ENCODE measurements around the gene RSF1. TPM values are rescaled to one million over a fixed set of nuclear protein-coding genes. Genes with fewer than 3 reads are reported as not detected.
"Not testable (repeated sequence)": the region's sequence is repeated elsewhere in the genome, so short reads cannot be mapped to it uniquely, and the experiment has no call there.

RSF1 gene, protein sequence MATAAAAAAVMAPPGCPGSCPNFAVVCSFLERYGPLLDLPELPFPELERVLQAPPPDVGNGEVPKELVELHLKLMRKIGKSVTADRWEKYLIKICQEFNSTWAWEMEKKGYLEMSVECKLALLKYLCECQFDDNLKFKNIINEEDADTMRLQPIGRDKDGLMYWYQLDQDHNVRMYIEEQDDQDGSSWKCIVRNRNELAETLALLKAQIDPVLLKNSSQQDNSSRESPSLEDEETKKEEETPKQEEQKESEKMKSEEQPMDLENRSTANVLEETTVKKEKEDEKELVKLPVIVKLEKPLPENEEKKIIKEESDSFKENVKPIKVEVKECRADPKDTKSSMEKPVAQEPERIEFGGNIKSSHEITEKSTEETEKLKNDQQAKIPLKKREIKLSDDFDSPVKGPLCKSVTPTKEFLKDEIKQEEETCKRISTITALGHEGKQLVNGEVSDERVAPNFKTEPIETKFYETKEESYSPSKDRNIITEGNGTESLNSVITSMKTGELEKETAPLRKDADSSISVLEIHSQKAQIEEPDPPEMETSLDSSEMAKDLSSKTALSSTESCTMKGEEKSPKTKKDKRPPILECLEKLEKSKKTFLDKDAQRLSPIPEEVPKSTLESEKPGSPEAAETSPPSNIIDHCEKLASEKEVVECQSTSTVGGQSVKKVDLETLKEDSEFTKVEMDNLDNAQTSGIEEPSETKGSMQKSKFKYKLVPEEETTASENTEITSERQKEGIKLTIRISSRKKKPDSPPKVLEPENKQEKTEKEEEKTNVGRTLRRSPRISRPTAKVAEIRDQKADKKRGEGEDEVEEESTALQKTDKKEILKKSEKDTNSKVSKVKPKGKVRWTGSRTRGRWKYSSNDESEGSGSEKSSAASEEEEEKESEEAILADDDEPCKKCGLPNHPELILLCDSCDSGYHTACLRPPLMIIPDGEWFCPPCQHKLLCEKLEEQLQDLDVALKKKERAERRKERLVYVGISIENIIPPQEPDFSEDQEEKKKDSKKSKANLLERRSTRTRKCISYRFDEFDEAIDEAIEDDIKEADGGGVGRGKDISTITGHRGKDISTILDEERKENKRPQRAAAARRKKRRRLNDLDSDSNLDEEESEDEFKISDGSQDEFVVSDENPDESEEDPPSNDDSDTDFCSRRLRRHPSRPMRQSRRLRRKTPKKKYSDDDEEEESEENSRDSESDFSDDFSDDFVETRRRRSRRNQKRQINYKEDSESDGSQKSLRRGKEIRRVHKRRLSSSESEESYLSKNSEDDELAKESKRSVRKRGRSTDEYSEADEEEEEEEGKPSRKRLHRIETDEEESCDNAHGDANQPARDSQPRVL (N-terminal part only)
- 64.4 TPM for total RNA-seq

GRCh38 chr11:77820565-77821348 lies at the start of gene RSF1, which contains the start of gene AAMDC:
Gene RSF1 (minus strand): TSS chr11:77820722. CDS start chr11:77820714, 8 bp downstream.
Gene AAMDC (plus strand): TSS chr11:77821144. CDS start chr11:77842497, 21,353 bp downstream.
- DNase-seq: peak; percentile 99

GRCh38 chr11:77868744-77869143 lies 48.2 kb upstream of the RSF1 start:
- no peak for DNase-seq

- DNase-seq: no peak
Measured at GRCh38 chr11:77866336-77866735, 45.8 kb upstream of the RSF1 start.

- DNase-seq: no peak
Measured at GRCh38 chr11:77865805-77866204, 45.3 kb upstream of the RSF1 start.

GRCh38 chr11:77861444-77861843 lies 40.9 kb upstream of the RSF1 start:
- not testable (repeated sequence) for DNase-seq

DNA sequence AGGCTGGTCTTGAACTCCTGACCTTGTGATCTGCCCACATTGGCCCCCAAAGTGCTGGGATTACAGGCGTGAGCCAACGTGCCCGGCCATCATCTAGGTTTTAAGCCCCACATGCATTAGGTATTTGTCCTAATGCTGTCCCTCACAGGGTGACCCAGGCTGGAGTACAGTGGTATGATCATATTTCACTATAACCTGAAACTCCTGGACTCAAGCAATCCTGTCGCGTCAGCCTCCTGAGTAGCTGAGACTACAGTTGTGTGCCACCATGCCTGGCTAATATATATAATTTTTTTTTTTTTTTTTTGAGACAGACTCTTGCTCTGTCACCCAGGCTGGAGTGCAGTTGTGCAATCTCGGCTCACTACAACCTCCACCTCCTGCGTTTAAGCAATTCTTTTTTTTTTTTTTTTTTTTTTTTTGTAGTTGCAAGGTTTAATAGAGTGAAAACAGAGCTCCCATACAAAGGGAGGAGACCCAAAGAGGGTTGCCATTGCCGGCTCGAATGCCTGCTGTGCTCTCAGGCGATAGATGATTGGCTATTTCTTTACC lies 37.5 kb upstream of the RSF1 start:
- DNase-seq: not testable (repeated sequence)

DNA sequence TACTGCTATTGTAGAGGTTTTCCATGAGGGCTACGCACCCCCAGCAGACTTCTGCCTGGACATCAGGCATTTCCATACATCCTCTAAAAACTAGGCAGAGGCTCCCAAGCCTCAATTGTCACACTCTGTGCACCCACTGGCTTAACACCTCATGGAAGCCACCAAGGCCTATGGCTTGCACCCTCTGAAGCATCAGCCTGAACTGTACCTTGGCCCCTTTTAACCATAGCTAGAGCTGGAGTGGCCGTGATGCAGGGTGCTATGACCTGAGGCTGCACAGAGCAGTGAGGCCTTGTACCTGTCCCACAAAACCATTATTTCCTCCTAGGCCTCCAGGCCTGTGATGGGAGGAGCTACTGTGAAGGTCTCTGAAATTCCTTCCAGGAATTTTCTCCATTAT lies 34.3 kb upstream of the RSF1 start:
- DNase-seq: no peak

DNA sequence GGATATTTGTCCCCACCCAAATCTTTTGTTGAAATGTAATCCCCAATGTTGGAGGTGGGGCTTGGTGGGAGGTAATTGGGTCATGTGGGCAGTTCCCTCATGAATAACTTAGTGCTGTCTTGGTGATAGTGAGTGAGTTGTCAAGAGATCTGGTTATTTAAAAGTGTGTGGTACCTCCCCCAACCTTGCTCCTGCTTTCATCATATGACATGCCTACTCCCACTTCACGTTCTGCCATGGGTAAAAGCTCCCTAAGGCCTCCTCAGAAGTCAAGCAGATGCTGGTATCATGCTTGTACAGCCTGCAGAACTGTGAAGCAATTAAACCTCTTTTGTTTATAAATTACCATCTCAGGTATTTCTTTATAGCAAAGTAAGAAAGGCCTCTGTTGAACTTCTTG lies 31.0 kb upstream of the RSF1 start:
- DNase-seq: no peak

DNA sequence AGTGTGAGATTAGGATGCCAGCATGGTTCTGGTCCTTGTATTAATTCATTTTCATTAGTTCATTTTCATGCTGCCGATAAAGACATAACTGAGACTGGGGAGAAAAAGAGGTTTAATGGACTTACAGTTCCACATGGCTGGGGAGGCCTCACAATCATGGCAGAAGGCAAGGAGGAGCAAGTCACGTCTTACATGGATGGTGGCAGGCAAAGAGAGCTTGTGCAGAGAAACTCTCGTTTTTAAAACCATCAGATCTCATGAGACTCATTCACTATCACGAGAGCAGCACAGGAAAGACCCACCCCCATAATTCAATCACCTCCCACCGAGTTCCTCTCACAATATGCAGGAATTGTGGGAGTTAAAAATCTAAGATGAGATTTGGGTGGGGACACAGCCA lies 23.2 kb upstream of the RSF1 start:
- DNase-seq: not testable (repeated sequence)

DNA sequence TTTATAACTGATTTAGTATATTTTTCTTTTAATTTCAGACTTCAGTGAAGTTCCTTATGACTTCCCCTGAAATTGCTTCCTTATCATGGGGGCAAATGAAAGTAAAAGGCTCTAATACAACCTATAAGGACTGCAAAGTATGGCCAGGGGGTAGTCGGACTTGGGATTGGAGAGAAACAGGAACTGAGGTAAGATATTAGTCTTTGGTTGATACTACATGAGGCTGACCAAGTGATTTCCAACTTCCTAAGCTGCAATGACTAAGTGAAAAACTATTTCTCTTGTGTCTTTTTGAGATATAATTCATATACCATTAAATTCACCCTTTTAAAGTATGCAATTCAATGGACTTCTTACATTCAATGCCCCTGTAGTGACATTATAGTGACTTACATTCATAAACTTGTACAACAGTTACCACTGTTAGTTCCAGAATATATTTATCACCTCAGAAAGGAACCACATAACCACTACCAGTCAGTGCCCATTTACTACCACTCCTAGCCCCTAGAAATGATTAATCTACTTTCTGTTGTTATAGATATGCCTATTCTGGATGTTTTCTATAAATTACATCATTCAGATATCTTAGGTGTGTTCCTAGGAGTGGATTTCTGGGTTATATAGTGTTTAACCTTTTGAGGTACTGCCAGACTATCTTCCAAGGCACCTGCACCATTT lies 22.1 kb upstream of the RSF1 start:
- DNase-seq: no peak

DNA sequence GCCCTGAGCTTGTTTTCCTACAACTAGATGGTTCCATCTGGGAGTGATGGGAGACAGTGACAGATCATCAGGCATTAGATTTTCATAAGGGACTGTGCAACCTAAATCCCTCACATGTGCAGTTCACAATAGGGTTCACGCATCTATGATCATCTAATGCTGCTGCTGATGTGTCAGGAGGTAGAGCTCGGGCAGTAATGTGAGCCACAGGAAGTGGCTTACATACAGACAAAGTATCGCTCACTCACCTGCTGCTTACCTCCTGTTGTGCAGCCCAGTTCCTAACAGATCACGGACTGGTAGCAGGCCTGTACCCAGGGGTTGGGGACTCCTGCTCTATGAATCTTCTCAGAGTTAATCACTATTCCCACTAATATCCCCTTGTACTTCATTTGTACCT lies 12.8 kb upstream of the RSF1 start:
- DNase-seq: no peak

GRCh38 chr11:77828926-77829325 lies 8.4 kb upstream of the RSF1 start:
- no peak for DNase-seq

GRCh38 chr11:77823775-77824174 lies 3.3 kb upstream of the RSF1 start:
- peak; percentile 2 for DNase-seq

DNA sequence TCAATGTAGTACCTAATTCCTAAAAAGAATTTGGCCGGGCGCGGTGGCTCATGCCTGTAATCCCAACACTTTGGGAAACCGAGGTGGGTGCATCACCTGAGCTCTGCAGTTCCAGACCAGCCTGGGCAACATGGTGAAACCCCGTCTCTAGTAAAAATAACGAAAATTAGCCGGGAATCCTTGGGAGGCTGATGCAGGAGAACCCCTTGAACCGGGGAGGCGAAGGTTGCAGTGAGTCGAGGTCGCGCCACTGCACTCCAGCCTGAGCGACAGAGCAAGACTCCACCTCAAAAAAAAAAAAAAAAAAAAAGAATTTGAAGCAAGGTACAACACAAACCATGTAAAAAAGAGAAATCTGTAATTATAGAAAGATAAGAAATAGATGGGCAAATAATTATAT lies 1.6 kb upstream of the RSF1 start:
- not testable (repeated sequence) for DNase-seq

- DNase-seq: peak; percentile 20
Measured at GRCh38 chr11:77821349-77821851, 878 bp upstream of the RSF1 start.

DNA sequence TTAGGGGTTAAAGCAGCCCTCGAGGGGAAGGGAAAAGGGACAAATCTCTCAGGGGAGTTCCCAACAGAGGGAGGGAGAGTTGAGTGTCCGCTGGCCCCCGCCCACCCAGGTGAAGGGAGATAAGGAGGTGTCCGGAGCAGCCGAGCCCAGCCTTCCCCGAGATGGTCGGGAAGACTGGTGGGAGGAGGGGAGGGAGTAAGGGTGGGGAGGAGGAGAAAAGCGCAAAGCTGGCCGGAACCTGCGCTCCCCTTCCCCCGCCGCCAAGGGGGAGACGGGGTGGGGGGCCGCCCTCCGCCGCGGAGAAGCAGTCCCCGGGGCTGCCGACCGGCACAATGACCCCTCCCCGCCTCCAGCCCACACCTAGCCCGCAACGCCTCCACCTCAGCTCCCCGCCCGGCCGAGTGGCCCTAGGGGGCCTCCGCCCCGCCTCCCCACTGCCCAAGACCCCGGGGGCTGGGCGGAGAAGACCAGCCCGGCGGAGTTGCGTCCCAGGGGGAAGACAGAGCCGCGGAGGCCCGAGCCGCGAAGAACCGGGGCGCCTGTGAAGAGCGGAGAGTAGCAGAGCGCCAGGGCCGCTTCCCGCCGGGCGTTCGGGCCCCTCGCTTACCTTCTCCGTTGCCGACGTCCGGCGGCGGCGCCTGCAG lies 479 bp downstream of the RSF1 start:
- DNase-seq: peak; percentile 1

- DNase-seq: peak; percentile 90
Measured at GRCh38 chr11:77819411-77819920, 1.1 kb downstream of the RSF1 start.

GRCh38 chr11:77815459-77815858 lies 5.1 kb downstream of the RSF1 start:
- no peak for DNase-seq

DNA sequence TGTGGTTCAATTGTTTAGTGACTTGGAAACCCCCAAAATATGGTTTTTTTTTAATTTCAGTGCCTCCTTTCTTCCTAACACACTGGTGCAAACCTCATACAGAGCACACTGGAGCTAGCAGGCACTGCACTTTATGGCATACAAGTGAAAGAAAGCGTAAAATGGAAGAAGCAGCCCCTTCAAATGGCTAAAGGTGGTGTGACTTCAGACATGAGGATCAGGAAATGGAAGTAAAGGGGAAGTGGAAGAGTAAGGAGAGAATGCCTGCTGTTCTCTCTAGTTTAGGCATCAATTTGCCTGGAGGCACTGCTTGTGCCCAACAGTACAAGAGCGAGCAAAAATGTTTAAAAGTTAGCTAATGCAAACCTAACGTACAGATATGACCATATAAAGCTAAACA lies 5.7 kb downstream of the RSF1 start:
- no peak for DNase-seq
